ENCODE data around the gene SLC2A6.

- TF ChIP-seq POLR2A (IDR thresholded peaks at IDR 0.05; ENCODE audit: low read depth, low read length) (no peak), POLR2AphosphoS5 (IDR thresholded peaks at IDR 0.05; ENCODE audit: low read depth, low read length) (no peak)
Observed at GRCh38 chr9:133461975-133462374, 16.9 kb downstream of the SLC2A6 start.

Data from GM12891 (cell line).